22Rv1 (cell line): ENCODE data around the gene NTRK3.

Experiments used
- H3K27ac ChIP-seq: fragments of 450-650 bp; 2 replicates; pipeline ENCODE4 v1.5.1; 2017
- ZFX ChIP-seq: fragments of 450-650 bp; IDR thresholded peaks from 2 replicates; pipeline ENCODE4 v1.6.1; 2017; ENCODE audit warnings: antibody characterized with exemption, borderline replicate concordance
- TF ChIP-seq, protein P1 (sequence below): fragments of 450-650 bp; IDR thresholded peaks from 2 replicates; pipeline ENCODE4 v1.5.1; 2017; ENCODE audit warnings: mild to moderate bottlenecking

The NTRK3 gene

DNA sequence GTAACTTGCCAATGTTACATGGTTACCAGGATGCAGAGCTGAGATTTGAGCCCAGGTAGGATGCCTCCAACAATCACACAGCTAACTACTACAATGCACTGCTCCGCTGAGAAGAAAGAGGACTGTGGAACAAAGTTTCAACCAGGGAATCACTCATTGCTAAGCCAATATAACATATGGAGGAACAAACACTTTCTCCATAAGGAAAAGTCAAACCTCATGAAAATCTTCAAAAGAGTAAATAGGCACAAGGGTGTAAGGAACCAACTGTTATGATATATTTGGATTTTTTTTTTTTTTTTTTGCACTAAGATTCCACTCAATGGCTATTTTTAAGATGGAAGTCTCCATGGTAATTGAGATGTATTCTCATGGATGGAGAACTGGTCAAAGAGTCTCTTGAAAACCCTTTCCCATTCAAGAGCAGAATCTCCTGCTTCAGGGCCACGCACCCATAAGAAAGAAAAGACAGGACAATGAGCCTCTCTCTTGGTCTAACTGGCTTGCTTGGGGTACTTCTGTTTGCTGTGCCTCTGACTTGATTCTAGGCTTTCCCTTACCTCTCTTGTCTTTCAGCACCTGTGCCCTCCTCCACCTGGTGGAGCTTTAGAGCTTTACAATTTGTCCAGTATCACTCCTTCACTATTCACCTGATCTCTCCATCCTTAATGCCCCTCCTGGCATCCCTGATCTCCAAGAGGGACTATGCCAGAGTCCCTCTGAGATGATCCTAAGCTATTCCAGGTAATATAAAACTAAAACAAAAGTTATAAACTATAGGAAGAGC lies 252.8 kb downstream of the NTRK3 start:
- no peak for TF ChIP-seq ZFX
- TF ChIP-seq, protein P1, sequence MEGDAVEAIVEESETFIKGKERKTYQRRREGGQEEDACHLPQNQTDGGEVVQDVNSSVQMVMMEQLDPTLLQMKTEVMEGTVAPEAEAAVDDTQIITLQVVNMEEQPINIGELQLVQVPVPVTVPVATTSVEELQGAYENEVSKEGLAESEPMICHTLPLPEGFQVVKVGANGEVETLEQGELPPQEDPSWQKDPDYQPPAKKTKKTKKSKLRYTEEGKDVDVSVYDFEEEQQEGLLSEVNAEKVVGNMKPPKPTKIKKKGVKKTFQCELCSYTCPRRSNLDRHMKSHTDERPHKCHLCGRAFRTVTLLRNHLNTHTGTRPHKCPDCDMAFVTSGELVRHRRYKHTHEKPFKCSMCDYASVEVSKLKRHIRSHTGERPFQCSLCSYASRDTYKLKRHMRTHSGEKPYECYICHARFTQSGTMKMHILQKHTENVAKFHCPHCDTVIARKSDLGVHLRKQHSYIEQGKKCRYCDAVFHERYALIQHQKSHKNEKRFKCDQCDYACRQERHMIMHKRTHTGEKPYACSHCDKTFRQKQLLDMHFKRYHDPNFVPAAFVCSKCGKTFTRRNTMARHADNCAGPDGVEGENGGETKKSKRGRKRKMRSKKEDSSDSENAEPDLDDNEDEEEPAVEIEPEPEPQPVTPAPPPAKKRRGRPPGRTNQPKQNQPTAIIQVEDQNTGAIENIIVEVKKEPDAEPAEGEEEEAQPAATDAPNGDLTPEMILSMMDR, result no peak
- H3K27ac ChIP-seq, result no peak overlapping the region

DNA sequence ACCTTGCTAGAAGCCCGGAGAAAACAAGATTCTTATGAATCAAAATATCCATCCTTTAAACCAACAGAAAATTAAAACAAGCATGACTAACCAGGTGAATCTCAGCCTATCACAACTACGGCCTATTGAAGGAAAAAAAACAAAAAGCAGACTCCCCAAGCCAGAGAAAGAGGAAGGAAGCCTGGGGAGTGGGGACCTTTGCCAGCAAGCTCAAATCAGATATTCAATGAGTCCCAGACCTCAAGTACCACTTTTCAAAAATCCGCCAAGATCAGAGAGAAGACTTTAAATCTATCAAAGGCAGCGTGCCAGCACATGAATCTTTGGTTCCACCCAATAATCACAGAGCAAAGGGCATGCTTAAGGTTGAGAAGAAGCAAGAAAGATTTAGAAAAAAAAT lies 253.8 kb downstream of the NTRK3 start:
- no peak overlapping the region for H3K27ac ChIP-seq
- TF ChIP-seq ZFX, result no peak
- TF ChIP-seq, protein P1, result no peak

DNA sequence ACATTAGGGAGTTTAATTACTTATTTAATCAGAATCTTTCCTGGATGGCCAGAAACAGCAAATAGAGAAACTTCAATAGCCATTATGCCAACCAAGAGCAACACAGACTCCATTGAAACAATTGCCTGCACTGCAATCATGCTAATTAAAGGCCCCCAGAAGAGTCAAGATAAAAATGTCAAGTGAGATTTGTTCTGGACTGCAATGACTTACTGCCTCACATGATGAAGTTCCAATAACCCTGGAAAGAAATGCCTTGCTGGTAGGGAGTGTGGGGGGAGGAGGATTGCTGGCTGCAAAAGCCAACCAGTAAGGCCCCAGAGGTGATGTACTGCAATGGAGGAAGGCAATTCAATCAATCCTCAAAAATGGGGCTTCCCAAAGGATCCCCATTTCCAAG lies 257.9 kb downstream of the NTRK3 start:
- TF ChIP-seq ZFX, result no peak
- TF ChIP-seq, protein P1, result no peak
- H3K27ac ChIP-seq, result no peak overlapping the region

DNA sequence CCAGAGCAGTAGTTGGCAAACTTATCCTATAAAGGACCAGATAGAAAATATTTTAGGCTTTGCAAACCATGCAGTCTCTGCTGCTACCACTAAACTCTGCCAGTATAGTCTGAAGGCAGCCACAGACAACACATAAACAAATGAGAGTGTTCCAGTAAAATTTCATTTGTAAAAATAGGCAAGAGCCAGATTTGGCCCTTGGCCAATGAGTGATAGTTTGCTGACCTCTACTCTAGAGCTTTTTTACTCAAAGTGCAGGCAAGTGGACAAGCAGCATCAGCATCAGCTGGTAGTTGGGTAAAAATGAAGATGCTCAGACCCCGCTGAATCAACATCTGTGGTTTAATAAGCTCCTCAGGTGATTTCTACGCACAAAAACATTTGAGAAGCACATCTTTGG lies 269.8 kb downstream of the NTRK3 start:
- no peak overlapping the region for H3K27ac ChIP-seq
- TF ChIP-seq ZFX, result no peak
- TF ChIP-seq, protein P1, result no peak

DNA sequence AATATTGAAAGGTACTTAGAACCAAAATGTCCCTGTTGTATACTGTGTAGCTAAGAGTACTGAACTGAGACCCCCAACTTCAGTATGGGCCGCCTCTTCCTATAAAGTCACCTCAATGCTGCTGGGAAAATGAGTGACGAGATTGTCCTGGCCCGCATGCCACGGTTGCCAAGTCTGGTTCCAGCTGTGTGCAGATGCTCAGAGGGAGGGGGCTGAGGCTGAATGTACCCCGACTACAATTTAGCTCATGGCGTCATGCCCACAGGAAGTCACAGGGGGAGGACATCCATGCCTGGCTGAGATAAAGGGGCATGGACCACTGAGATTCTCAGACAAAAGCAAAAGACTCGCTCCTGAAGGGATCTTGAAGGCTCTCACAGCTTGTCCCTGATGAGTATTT lies 271.1 kb downstream of the NTRK3 start:
- no peak overlapping the region for H3K27ac ChIP-seq
- no peak for TF ChIP-seq ZFX
- TF ChIP-seq, protein P1, result no peak

DNA sequence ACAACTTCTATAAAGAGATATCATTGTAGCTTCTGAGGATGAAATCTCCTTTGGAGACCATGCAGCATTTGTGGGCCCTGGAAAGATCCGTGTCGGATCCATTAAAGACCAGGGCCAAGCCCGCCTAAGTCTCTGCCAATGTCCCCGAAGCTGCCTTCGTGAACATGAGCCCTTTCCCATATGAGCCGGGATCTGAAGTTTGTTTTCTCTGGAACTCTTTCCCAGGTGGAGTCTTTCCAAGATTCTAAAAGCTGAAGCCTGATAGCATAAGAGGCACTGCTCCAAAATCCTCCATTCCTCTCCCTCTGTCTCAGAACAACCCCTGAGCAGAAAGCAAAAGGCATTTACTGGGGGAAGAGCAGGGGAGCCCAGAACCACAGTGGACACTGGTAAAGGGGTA lies 274.6 kb downstream of the NTRK3 start:
- H3K27ac ChIP-seq, result no peak overlapping the region
- TF ChIP-seq, protein P1, result no peak
- no peak for TF ChIP-seq ZFX

DNA sequence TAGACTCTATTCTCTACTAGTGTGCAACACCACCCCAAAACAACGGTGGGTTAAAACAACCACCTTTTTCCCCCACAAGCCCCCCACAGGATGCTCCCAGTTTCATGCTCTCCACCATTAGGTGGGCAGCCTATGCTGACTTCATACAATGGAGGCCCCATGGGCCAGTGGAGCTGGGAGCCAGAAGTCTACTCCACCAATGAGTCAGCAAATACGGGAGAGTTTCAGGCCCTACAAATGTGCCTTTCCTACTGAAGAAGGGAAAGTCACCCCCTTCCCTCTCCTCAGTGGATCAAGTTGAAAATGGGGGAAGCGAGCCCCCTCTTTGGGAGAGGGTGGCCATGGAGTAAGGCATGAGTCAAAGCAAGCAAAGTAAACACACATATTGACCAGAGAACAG lies 278.6 kb downstream of the NTRK3 start:
- no peak overlapping the region for H3K27ac ChIP-seq
- no peak for TF ChIP-seq ZFX
- TF ChIP-seq, protein P1, result no peak
